ENCODE results near the gene SLC47A2. TPM values are rescaled to one million over a fixed set of nuclear protein-coding genes. Genes with fewer than 3 reads are reported as not detected.

Gene SLC47A2
- polyA plus RNA-seq, 1 donor (not counting 4 experiments of a cell fraction or from before 2014, with no cell fraction given) = 0.88 TPM

DNA sequence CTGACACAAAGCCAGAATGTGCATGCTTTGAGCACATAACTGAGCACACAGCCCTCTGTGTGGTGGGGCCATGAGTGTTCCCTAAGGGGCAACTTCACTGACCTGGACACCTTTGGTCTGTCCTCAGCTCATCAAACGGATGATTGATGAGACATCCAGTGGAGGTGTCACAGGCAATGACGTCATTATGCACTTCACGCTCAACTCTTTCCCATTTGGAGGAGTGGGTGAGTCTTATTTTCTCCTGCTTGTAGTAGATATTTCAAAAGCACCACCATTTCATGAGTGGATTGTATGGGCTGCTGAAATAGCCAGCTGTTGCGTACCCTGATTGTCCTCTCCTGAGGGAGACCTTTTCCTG lies 51.6 kb downstream of the SLC47A2 start:
- FAIRE-seq = no peak
- Histone ChIP-seq H3K79me2 (ENCODE audit: control insufficient read depth, insufficient read depth, low read length) (no peaks in the 10 kb centered on the region), H3K27me3 (ENCODE audit: control insufficient read depth, extremely low read depth, insufficient read depth, low read length) (no peaks in the 10 kb centered on the region), H3K9ac (ENCODE audit: control insufficient read depth, extremely low read depth, insufficient read depth, low read length) (no peak overlapping the region), H3K4me2 (ENCODE audit: control insufficient read depth, extremely low read depth, insufficient read depth, low read depth, low read length) (no peak overlapping the region), H3K9me3 (ENCODE audit: control insufficient read depth, low read depth, low read length) (no peaks in the 10 kb centered on the region), H3K4me3 (ENCODE audit: control insufficient read depth in 2 of 3, extremely low read depth in 1 of 3, insufficient read depth in 2 of 3, low read depth in 1 of 3, low read length in 3 of 3) (no peak overlapping the region), H3K4me1 (ENCODE audit: control insufficient read depth, extremely low read depth, insufficient read depth, low read length) (no peaks in the 10 kb centered on the region), H3K9me1 (ENCODE audit: control insufficient read depth, extremely low read depth, insufficient read depth, low read length) (no peaks in the 10 kb centered on the region), H3K27ac (ENCODE audit: control insufficient read depth, insufficient read depth, low read length) (no peak overlapping the region), H3K36me3 (ENCODE audit: control insufficient read depth in 2 of 2, extremely low read depth in 1 of 2, insufficient read depth in 2 of 2, low read length in 2 of 2) (peaks cover 14 to 17% of the 10 kb centered on the region in 2 experiments), H4K20me1 (ENCODE audit: control insufficient read depth, extremely low read depth, insufficient read depth, low read length) (no peaks in the 10 kb centered on the region), H2AFZ (ENCODE audit: control insufficient read depth, low read length) (no peak overlapping the region)
- DNase-seq (ENCODE audit: low read depth, low spot score) = no peak
- dilution Hi-C loops (cut with MboI; ENCODE audit: extremely low pct_ligation_motif_present, low sequenced_read_pairs) = loop anchor here (25.0 kb wide), 1 partner anchor 302 kb away; the partner anchor contains the start of gene B9D1
- TF ChIP-seq EZH2 (IDR thresholded peaks at IDR 0.05; ENCODE audit: low read length) = no peak

DNA sequence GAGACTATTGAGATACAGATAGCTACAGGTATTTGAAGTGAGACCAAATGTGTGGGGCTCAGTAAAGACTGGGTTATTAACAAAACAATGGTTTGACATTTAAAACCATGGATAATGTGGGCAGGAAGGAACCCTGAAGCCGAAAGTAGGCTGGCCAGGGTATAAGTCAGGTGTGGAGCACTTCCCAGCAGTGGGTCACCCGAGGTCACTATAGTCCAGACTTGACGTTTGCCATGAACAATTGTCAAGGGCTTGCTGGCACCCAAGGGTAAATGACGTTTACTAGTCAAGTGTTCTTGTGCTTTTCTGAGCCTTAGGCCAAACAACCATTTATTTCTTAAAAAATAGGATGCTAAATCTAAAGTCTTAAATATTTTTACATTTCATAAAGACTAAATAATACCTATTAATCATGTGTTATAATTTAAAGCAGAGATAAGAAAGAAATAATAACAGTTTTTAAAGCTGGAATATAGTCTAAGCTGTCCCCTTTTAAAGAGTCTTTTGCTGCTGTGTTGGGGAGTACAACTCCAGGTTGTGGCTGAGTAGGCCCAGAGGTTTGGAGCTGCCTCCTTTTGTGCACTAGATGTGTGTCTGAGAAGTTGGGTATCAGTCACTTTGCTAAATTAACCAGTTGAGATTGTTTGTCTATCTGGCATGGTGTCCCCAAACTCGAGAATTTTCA lies 52.1 kb downstream of the SLC47A2 start:
- no peak for DNase-seq (ENCODE audit: low read depth, low spot score)
- no peak for TF ChIP-seq EZH2 (IDR thresholded peaks at IDR 0.05; ENCODE audit: low read length)
- TF ChIP-seq, protein P1, sequence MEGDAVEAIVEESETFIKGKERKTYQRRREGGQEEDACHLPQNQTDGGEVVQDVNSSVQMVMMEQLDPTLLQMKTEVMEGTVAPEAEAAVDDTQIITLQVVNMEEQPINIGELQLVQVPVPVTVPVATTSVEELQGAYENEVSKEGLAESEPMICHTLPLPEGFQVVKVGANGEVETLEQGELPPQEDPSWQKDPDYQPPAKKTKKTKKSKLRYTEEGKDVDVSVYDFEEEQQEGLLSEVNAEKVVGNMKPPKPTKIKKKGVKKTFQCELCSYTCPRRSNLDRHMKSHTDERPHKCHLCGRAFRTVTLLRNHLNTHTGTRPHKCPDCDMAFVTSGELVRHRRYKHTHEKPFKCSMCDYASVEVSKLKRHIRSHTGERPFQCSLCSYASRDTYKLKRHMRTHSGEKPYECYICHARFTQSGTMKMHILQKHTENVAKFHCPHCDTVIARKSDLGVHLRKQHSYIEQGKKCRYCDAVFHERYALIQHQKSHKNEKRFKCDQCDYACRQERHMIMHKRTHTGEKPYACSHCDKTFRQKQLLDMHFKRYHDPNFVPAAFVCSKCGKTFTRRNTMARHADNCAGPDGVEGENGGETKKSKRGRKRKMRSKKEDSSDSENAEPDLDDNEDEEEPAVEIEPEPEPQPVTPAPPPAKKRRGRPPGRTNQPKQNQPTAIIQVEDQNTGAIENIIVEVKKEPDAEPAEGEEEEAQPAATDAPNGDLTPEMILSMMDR (optimal IDR thresholded peaks at IDR 0.05 in 1 of 3, IDR thresholded peaks at IDR 0.05 in 1 of 3, conservative IDR thresholded peaks at IDR 0.05 in 1 of 3; ENCODE audit: extremely low read depth in 1 of 3, insufficient read depth in 2 of 3, low read length in 3 of 3) = no peak
- Histone ChIP-seq H4K20me1 (ENCODE audit: control insufficient read depth, extremely low read depth, insufficient read depth, low read length) (no peaks in the 10 kb centered on the region), H3K4me2 (ENCODE audit: control insufficient read depth, extremely low read depth, insufficient read depth, low read depth, low read length) (no peak overlapping the region), H3K4me3 (ENCODE audit: control insufficient read depth in 2 of 3, extremely low read depth in 1 of 3, insufficient read depth in 2 of 3, low read depth in 1 of 3, low read length in 3 of 3) (no peak overlapping the region), H3K9me3 (ENCODE audit: control insufficient read depth, low read depth, low read length) (no peaks in the 10 kb centered on the region), H3K36me3 (ENCODE audit: control insufficient read depth in 2 of 2, extremely low read depth in 1 of 2, insufficient read depth in 2 of 2, low read length in 2 of 2) (peaks cover 15 to 17% of the 10 kb centered on the region in 2 experiments), H3K9ac (ENCODE audit: control insufficient read depth, extremely low read depth, insufficient read depth, low read length) (no peak overlapping the region), H3K27ac (ENCODE audit: control insufficient read depth, insufficient read depth, low read length) (no peak overlapping the region), H3K9me1 (ENCODE audit: control insufficient read depth, extremely low read depth, insufficient read depth, low read length) (no peaks in the 10 kb centered on the region), H3K79me2 (ENCODE audit: control insufficient read depth, insufficient read depth, low read length) (no peaks in the 10 kb centered on the region), H2AFZ (ENCODE audit: control insufficient read depth, low read length) (no peak overlapping the region), H3K27me3 (ENCODE audit: control insufficient read depth, extremely low read depth, insufficient read depth, low read length) (no peaks in the 10 kb centered on the region), H3K4me1 (ENCODE audit: control insufficient read depth, extremely low read depth, insufficient read depth, low read length) (no peaks in the 10 kb centered on the region)
- dilution Hi-C loops (cut with MboI; ENCODE audit: extremely low pct_ligation_motif_present, low sequenced_read_pairs) = loop anchor here (25.0 kb wide), 1 partner anchor 302 kb away; the partner anchor contains the start of gene B9D1
- no peak for FAIRE-seq
